ENCODE results near the gene DHRS12. TPM values are rescaled to one million over a fixed set of nuclear protein-coding genes. Genes with fewer than 3 reads are reported as not detected.

DHRS12 gene
- total RNA-seq, 1 experiment from 2014 or later: 6.9 TPM

DNA sequence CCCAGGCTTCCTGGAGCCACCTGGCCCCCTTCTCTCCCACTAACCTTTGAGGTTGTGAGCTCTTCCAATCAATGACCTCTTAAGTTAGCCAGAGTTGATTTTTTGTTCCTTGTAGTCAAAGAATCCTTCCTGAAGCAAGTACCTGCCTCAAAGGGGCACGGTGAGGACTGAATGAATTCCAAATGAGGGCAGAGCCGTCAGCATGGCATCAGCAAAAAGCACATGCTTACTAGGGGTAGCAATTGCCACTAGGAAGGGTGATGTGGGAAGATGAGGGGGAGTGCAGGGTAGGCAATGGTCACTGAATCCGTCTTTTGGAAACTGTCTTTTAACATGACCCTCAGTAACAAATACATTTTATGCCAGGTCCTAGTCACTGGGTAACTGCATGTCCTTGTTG lies 15.6 kb upstream of the DHRS12 start:
- intact Hi-C loops (cut with micrococcal nuclease; ENCODE audit: unreplicated experiment): loop anchor here (5.0 to 10.0 kb wide), 2 partner anchors 375 to 633 kb away; partner anchors contain the start of gene VPS36
- CTCF ChIA-PET: no interaction called here
- Histone ChIP-seq H3K4me1 (replicated peaks; ENCODE audit: insufficient read depth) (peaks cover 10% of the 10 kb centered on the region; the same call in 1 of the 2 replicates), H3K4me2 (no peak overlapping the region), H3K36me3 (ENCODE audit: low read depth) (no peaks in the 10 kb centered on the region), H3F3A (ENCODE audit: insufficient read depth, low read depth) (no peaks in the 10 kb centered on the region), H3K9me3 (ENCODE audit: insufficient read depth, low read depth) (no peaks in the 10 kb centered on the region), H3K27me3 (ENCODE audit: insufficient read depth, low read depth) (peaks cover 60% of the 10 kb centered on the region), H3K79me2 (ENCODE audit: low read depth) (no peaks in the 10 kb centered on the region), H3K9me2 (ENCODE audit: insufficient read depth) (no peaks in the 10 kb centered on the region), H4K20me1 (ENCODE audit: insufficient read depth) (no peaks in the 10 kb centered on the region), H3K4me3 (no peak overlapping the region), H3K27ac (no peak overlapping the region), H2AFZ (no peak overlapping the region)
- POLR2A ChIA-PET (ENCODE audit: unreplicated experiment): no interaction called here
- no TSS peak for BruUV-seq (replicated peaks)
- no peak for TF ChIP-seq EZH2 (IDR thresholded peaks at IDR 0.05; ENCODE audit: low read depth)
- no peak for DNase-seq

DNA sequence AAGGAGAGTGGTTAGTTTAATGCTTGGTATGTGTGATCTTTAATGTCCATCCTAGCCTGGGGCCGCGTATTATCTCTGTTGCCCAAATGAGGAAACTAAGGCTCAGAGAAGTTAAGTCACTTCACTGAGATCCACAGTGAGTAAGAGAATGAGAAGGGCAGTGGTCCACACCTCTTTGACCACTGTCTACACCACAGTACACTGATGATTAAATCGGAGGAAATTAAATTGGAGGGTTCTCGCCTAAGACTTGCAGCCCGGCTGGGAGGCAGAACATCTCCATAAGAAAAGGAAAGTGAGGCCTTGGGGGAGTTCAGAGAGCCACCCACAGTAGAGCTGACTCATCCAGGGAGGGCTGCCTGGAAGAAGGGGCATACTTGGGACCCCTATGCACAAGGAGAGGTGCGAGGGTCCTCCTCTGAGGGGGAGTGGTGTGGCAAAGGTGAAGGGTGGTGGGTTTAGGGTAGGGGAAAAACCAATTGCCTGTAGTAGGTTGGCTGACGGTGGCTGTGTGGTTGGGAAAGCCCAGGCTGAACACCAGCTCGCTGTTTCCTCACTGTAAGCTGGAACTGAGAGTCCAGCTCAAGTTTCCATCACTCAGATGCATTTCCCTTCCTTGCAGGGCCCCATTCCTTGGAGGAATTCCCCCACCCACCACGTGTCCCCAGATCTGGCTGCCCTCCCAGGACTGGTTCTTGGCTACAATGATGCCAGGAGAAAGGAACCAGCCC lies 15.0 kb upstream of the DHRS12 start:
- peaks cover 10% of the 10 kb centered on the region; the same call in 1 of the 2 replicates for H3K4me1 ChIP-seq (replicated peaks; ENCODE audit: insufficient read depth)
- no peaks in the 10 kb centered on the region for H3F3A ChIP-seq (ENCODE audit: insufficient read depth, low read depth)
- POLR2A ChIA-PET (ENCODE audit: unreplicated experiment): no interaction called here
- no peak overlapping the region for H3K4me2 ChIP-seq
- DNase-seq: no peak
- intact Hi-C loops (cut with micrococcal nuclease; ENCODE audit: unreplicated experiment): loop anchor here (5.0 to 10.0 kb wide), 2 partner anchors 376 to 633 kb away; partner anchors contain the start of gene VPS36
- no peak overlapping the region for H2AFZ ChIP-seq
- CTCF ChIA-PET: no interaction called here
- no TSS peak for BruUV-seq (replicated peaks)
- H3K4me3 ChIP-seq: no peak overlapping the region
- H3K79me2 ChIP-seq (ENCODE audit: low read depth): no peaks in the 10 kb centered on the region
- TF ChIP-seq, protein P1, sequence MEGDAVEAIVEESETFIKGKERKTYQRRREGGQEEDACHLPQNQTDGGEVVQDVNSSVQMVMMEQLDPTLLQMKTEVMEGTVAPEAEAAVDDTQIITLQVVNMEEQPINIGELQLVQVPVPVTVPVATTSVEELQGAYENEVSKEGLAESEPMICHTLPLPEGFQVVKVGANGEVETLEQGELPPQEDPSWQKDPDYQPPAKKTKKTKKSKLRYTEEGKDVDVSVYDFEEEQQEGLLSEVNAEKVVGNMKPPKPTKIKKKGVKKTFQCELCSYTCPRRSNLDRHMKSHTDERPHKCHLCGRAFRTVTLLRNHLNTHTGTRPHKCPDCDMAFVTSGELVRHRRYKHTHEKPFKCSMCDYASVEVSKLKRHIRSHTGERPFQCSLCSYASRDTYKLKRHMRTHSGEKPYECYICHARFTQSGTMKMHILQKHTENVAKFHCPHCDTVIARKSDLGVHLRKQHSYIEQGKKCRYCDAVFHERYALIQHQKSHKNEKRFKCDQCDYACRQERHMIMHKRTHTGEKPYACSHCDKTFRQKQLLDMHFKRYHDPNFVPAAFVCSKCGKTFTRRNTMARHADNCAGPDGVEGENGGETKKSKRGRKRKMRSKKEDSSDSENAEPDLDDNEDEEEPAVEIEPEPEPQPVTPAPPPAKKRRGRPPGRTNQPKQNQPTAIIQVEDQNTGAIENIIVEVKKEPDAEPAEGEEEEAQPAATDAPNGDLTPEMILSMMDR (conservative IDR thresholded peaks at IDR 0.05): no peak
- TF ChIP-seq EZH2 (IDR thresholded peaks at IDR 0.05; ENCODE audit: low read depth): no peak
- no peaks in the 10 kb centered on the region for H3K36me3 ChIP-seq (ENCODE audit: low read depth)
- H3K27me3 ChIP-seq (ENCODE audit: insufficient read depth, low read depth): peaks cover 60% of the 10 kb centered on the region
- H3K27ac ChIP-seq: no peak overlapping the region
- H4K20me1 ChIP-seq (ENCODE audit: insufficient read depth): no peaks in the 10 kb centered on the region
- H3K9me2 ChIP-seq (ENCODE audit: insufficient read depth): no peaks in the 10 kb centered on the region
- H3K9me3 ChIP-seq (ENCODE audit: insufficient read depth, low read depth): no peaks in the 10 kb centered on the region

DNA sequence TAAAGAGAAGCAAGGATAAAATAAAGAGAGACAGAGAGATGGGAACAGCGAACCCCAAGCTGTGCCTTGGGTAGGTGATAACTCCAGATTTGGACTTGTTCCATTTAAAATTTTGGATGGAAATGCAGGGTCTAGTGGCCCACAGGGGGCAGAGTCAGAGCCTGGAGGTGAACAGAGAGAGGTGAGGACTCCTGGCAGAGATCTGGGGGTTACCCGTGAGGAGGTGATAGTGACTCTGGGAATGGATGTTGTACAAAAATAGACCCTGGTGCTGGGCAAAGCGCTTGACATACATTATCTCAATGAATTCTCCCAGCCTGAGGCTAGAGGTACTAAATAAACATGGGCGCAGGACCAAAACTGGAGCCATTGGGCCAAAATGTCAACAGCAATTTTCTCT lies 14.3 kb upstream of the DHRS12 start:
- no peak overlapping the region for H3K27ac ChIP-seq
- POLR2A ChIA-PET (ENCODE audit: unreplicated experiment): no interaction called here
- H3K9me2 ChIP-seq (ENCODE audit: insufficient read depth): no peaks in the 10 kb centered on the region
- no peaks in the 10 kb centered on the region for H3K79me2 ChIP-seq (ENCODE audit: low read depth)
- TF ChIP-seq, protein P1 (conservative IDR thresholded peaks at IDR 0.05): no peak
- TF ChIP-seq EZH2 (IDR thresholded peaks at IDR 0.05; ENCODE audit: low read depth): no peak
- CTCF ChIA-PET: no interaction called here
- peaks cover 55% of the 10 kb centered on the region for H3K27me3 ChIP-seq (ENCODE audit: insufficient read depth, low read depth)
- no peak overlapping the region for H2AFZ ChIP-seq
- no peaks in the 10 kb centered on the region for H4K20me1 ChIP-seq (ENCODE audit: insufficient read depth)
- no peaks in the 10 kb centered on the region for H3K36me3 ChIP-seq (ENCODE audit: low read depth)
- H3F3A ChIP-seq (ENCODE audit: insufficient read depth, low read depth): no peaks in the 10 kb centered on the region
- intact Hi-C loops (cut with micrococcal nuclease; ENCODE audit: unreplicated experiment): loop anchor here (5.0 to 10.0 kb wide), 2 partner anchors 377 to 634 kb away; partner anchors contain the start of gene VPS36
- no peak overlapping the region for H3K4me2 ChIP-seq
- H3K4me3 ChIP-seq: no peak overlapping the region
- no TSS peak for BruUV-seq (replicated peaks)
- no peaks in the 10 kb centered on the region for H3K9me3 ChIP-seq (ENCODE audit: insufficient read depth, low read depth)
- no peak for DNase-seq
- H3K4me1 ChIP-seq (replicated peaks; ENCODE audit: insufficient read depth): peaks cover 10% of the 10 kb centered on the region; the same call in 1 of the 2 replicates

All from PC-9 (cell line).